ENCODE measurements around the gene ARFGEF2.
"Not testable (repeated sequence)": the region's sequence is repeated elsewhere in the genome, so short reads cannot be mapped to it uniquely, and the experiment has no call there.

ARFGEF2 gene

GRCh38 chr20:48999890-49000870, 78.7 kb downstream of the ARFGEF2 start:
- no peak overlapping the region for H3K4me3 ChIP-seq (ENCODE audit: low read depth, low read length)
- no peak for TF ChIP-seq CTCF (IDR thresholded peaks at IDR 0.05; ENCODE audit: borderline replicate concordance, insufficient read depth, low read depth, low read length)

GRCh38 chr20:49001741-49002140, 80.2 kb downstream of the ARFGEF2 start:
- H3K4me3 ChIP-seq (ENCODE audit: low read depth, low read length): no peak overlapping the region
- TF ChIP-seq CTCF (IDR thresholded peaks at IDR 0.05; ENCODE audit: borderline replicate concordance, insufficient read depth, low read depth, low read length): no peak

- no peak for TF ChIP-seq CTCF (IDR thresholded peaks at IDR 0.05; ENCODE audit: borderline replicate concordance, insufficient read depth, low read depth, low read length)
- H3K4me3 ChIP-seq (ENCODE audit: low read depth, low read length): no peak overlapping the region
These were observed 85.0 kb downstream of the ARFGEF2 start for GRCh38 chr20:49006446-49006980.

- no peak overlapping the region for H3K4me3 ChIP-seq (ENCODE audit: low read depth, low read length)
- TF ChIP-seq CTCF (IDR thresholded peaks at IDR 0.05; ENCODE audit: borderline replicate concordance, insufficient read depth, low read depth, low read length): no peak
These were observed 88.6 kb downstream of the ARFGEF2 start for GRCh38 chr20:49009899-49010631.

GRCh38 chr20:49024220-49024619, 102.7 kb downstream of the ARFGEF2 start:
- H3K4me3 ChIP-seq (ENCODE audit: low read depth, low read length): no peak overlapping the region
- TF ChIP-seq CTCF (IDR thresholded peaks at IDR 0.05; ENCODE audit: borderline replicate concordance, insufficient read depth, low read depth, low read length): no peak

- not testable (repeated sequence) for H3K4me3 ChIP-seq (ENCODE audit: low read depth, low read length)
These were observed 106.7 kb downstream of the ARFGEF2 start for GRCh38 chr20:49028177-49028576.

GRCh38 chr20:49028684-49029083, 107.2 kb downstream of the ARFGEF2 start:
- peak; percentile 18; the same call in 1 of the 2 replicates for TF ChIP-seq CTCF (IDR thresholded peaks at IDR 0.05; ENCODE audit: borderline replicate concordance, insufficient read depth, low read depth, low read length)
- no peak overlapping the region for H3K4me3 ChIP-seq (ENCODE audit: low read depth, low read length)

All from GM12875 (cell line).